Inflammatory macrophage treated with lipopolysaccharide for 1 hour (primary cell): ENCODE results near the gene FGFR4.

ENCODE experiments used
- DNase-seq, 2 donors: peaks; one replicate each; pipeline ENCODE4 v3.0.0-alpha.2; 2020 to 2022

The FGFR4 gene

DNA sequence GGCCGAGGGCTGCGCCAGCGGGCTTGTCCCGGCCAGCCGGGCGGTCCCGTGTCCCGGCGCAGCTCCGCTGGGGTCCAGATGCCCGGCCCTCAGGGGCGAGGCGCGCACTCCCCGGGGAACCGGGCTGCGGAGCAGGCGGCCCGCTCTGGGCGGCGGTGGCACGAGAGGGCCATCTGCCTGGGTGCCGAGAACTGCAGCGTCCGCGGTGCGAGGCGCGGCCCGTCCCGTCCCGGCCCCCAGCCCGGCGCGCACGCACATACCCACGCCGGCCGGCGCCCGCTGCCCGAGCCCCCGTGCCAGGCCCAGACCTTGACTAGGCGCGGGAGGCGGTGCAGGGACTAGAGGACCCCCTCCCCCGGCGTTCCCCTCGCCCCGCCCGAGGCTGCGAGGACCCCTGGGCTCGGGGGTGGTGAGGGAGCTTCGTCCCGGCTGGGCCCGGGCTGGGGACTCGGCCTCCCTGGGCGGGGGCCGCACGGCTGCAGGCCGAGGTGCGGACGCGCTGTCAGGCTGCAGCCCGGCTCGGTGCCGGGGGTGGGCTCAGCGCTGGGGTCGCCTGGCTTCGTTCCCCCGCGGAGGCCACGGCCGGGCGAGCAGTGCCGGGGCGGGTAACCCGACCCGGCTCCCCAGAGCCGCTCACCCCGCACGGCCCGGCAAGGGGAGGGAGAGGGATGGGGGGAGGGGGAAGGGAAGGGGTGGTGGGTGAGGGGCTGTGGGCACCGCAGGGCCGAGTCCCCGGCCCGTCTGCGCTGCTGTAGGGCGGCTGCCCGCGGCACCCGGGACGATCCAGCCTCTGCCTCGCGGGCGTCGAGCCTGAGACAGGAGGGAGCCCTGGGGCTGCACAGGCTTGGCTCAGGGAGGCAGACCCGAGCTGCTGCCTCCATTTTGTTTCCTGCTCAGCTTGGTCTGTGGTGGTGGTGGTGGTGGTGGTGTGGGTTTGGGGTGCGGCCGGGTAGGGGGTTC lies 45.7 kb downstream of the FGFR4 start:
- DNase-seq: no peak

- peak; percentile 58 to 65 for DNase-seq
These were observed 46.6 kb downstream of the FGFR4 start, which contains the start of gene NSD1 for GRCh38 chr5:177133096-177133852. TSS of gene NSD1 (plus strand) at chr5:177133773. CDS start at chr5:177135104, 1,331 bp downstream.

- peak; percentile 41 to 42 for DNase-seq
These were observed 47.4 kb downstream of the FGFR4 start for GRCh38 chr5:177133853-177134696.

DNA sequence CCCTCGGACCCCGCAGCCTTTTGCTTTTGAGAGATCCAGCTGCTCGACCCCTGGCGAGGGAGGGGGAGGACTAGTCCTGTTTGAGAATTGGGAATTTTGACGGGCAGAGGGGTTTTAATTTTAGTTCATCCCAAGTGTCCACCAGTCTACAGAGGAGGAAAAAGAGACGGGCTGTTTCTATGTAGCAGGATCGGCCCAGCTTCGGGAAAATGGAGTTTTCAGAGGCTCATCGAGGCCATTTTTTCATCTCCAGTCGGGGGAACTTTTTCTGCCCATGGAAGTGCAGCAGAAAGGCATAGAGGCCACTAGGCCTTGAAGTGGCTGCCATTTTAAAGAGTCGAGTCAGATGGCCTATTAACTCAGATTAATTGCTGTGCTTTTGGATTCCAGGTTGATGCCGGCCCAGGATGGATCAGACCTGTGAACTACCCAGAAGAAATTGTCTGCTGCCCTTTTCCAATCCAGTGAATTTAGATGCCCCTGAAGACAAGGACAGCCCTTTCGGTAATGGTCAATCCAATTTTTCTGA lies 48.0 kb downstream of the FGFR4 start:
- no peak for DNase-seq

GRCh38 chr5:177140312-177140711 lies 53.6 kb downstream of the FGFR4 start:
- no peak for DNase-seq

DNA sequence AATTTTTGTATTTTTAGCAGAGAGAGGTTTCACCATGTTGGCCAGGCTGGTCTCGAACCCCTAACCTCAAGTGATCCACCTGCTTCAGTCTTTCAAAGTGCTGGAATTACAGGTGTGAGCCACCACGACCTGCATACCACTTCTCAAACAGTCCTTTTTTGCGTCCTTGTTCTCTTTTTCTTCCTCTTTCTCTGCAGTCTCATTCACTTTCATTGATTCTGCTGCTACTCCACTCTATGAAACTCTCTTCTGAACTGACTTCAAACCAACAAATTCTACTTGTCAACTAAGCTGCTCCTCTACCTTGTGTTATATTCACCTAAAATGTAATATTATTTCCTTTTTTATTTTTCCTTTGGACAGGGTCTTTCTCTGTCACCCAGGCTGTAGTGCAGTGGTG lies 54.8 kb downstream of the FGFR4 start:
- DNase-seq: no peak

DNA sequence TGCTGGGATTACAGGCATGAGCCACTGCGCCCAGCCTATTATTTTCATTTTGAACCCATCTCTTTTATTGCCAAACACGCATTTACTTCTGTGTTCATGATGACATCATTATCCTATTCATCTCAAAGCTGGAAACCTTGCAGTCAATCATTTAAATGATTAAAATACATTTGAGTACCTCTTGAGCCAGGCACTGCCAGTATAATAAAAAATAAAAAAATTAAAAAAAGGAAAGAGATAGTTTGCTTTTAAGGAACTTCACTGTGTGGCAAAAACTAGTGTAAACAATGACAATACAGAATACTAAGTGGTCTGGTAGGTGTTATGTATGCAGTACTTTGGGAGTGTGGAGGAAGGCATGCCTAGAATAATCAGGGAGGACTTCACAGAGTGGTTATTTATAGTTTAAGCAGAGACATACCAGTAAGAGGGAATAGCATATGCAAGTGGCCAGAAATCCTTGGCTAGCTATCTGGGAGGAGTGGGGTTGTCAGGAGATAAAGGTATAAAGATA lies 55.4 kb downstream of the FGFR4 start:
- no peak for DNase-seq

DNA sequence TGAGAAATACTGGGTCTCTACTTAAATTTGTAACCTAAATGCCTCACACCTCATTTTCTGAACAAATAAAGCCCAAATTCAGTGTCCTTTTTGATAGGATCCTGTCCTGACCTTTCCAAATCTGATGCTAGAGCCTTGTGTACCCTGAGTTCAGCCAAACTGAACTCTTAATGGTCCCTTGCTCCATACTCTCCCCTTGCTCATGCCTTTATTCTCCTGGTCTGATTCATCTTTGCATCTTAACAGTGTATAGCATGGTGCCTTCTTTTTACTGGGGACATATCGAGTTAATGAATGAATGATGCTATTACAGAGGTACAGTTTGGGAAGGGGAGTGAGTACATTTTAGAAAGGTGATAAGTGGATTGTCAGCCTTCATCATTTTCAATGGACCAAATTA lies 56.1 kb downstream of the FGFR4 start:
- DNase-seq: no peak

DNA sequence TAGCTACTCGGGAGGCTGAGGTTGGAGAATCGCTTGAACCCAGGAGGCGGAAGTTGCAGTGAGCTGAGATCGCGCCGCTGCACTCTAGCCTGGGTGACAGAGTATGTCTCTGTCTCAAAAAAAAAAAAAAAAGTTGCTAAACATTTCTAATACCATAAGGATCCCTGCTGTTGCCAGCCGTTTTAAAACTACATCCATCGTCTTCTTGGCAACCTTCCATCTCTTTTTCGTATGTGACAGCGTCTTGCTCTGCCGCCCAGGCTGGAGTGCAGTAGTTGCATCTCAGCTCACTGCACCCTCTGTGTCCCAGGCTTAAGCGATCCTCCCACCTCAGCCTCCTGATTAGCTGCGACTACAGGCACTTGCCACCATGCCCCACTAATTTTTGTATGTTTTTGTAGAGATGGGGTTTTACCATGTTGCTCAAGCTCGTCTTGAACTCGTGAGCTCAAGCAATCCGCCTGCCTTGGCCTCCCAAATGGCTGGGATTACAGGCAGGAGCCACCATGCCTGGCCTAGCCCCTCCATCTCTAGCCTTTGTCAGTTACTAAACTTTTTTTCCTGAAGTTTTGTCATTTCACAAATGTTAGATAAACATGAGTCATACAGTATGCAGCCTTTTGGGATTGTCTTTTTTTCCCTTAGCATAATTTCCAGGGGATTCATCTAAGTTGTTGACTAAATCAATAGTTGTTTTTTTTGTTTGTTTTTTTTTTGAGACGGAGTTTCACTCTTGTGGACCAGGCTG lies 60.4 kb downstream of the FGFR4 start:
- DNase-seq: no peak
